Measurements from ENCODE around the gene COL6A5. TPM values are rescaled to one million over a fixed set of nuclear protein-coding genes. Genes with fewer than 3 reads are reported as not detected.

Gene COL6A5
- total and polyA plus RNA-seq, 10 of the 15 experiments (the other 5 are each of a cell fraction or from before 2014, with no cell fraction given), result 0.04 to 0.11 TPM; not detected in 8

GRCh38 chr3:130395331-130395730 lies 49.9 kb downstream of the COL6A5 start:
- FAIRE-seq (no peak), DNase-seq (ENCODE audit: low read depth, low spot score) (no peak), ATAC-seq (no peak)
- CTCF ChIA-PET, result no interaction called here
- H3K4me1 ChIP-seq (ENCODE audit: control insufficient read depth, insufficient read depth, low read length), result no peaks in the 10 kb centered on the region
- BruUV-seq (replicated peaks), result no TSS peak
- no peak overlapping the region for H3K4me3 ChIP-seq
- in situ Hi-C loops (cut with MboI) (no loop called here), intact Hi-C loops (cut with micrococcal nuclease; ENCODE audit: unreplicated experiment) (no loop called here)
- no peak overlapping the region for H3K9ac ChIP-seq (ENCODE audit: control insufficient read depth, insufficient read depth, low read length)
- RAD21 ChIA-PET (ENCODE audit: unreplicated experiment), result no interaction called here
- no peak overlapping the region for H3K4me2 ChIP-seq (ENCODE audit: control insufficient read depth, insufficient read depth)
- POLR2A ChIA-PET, result no interaction called here
- TF ChIP-seq SREBF1 (IDR thresholded peaks at IDR 0.05; ENCODE audit: low read length), result no peak
- TF ChIP-seq SMC3 (IDR thresholded peaks at IDR 0.05; ENCODE audit: borderline replicate concordance, low read length), result no peak
- TF ChIP-seq KDM1A (IDR thresholded peaks at IDR 0.05; ENCODE audit: borderline replicate concordance), result no peak
- no peak for TF ChIP-seq JUNB (IDR thresholded peaks at IDR 0.05)
- no peak for TF ChIP-seq MEF2B (IDR thresholded peaks at IDR 0.05; ENCODE audit: partially characterized antibody, poor library complexity, severe bottlenecking)
- TF ChIP-seq BHLHE40 (IDR thresholded peaks at IDR 0.05; ENCODE audit: borderline replicate concordance in 1 of 2, low read depth in 2 of 2, low read length in 1 of 2), result no peak
- no peak for TF ChIP-seq RELB (IDR thresholded peaks at IDR 0.05; ENCODE audit: low read depth)
- H3K27ac ChIP-seq (ENCODE audit: control insufficient read depth, insufficient read depth), result no peak overlapping the region
- no peak overlapping the region for H2AFZ ChIP-seq (ENCODE audit: control insufficient read depth, low read depth, low read length)
- H3K9me3 ChIP-seq (replicated peaks; ENCODE audit: control insufficient read depth, insufficient read depth, low read length), result no peaks in the 10 kb centered on the region
- WGBS (ENCODE audit: insufficient coverage, insufficient replicate concordance, low lambda C conversion rate, missing lambda C conversion rate), result 37% methylated on average over 2 of the region's 2 CpGs
- no peaks in the 10 kb centered on the region for H3K79me2 ChIP-seq (ENCODE audit: control insufficient read depth, insufficient read depth, low read length)
- no peaks in the 10 kb centered on the region for H3K27me3 ChIP-seq (replicated peaks in 1 of 2; ENCODE audit: control insufficient read depth in 2 of 2, insufficient read depth in 2 of 2, low read length in 1 of 2)
- no peaks in the 10 kb centered on the region for H4K20me1 ChIP-seq (ENCODE audit: control insufficient read depth, insufficient read depth)
- SMC1A ChIA-PET (ENCODE audit: uncharacterized antibody, unreplicated experiment), result no interaction called here
- no peaks in the 10 kb centered on the region for H3K36me3 ChIP-seq (ENCODE audit: control insufficient read depth in 2 of 2, insufficient read depth in 2 of 2, low read length in 1 of 2)

GRCh38 chr3:130395916-130396315 lies 50.4 kb downstream of the COL6A5 start:
- H3K36me3 ChIP-seq (ENCODE audit: control insufficient read depth in 2 of 2, insufficient read depth in 2 of 2, low read length in 1 of 2), result no peaks in the 10 kb centered on the region
- ATAC-seq, result no peak
- H3K4me2 ChIP-seq (ENCODE audit: control insufficient read depth, insufficient read depth), result no peak overlapping the region
- FAIRE-seq, result no peak
- BruUV-seq (replicated peaks), result no TSS peak
- no peak overlapping the region for H2AFZ ChIP-seq (ENCODE audit: control insufficient read depth, low read depth, low read length)
- in situ Hi-C loops (cut with MboI), result no loop called here
- DNase-seq (ENCODE audit: low read depth, low spot score), result no peak
- no peaks in the 10 kb centered on the region for H3K4me1 ChIP-seq (ENCODE audit: control insufficient read depth, insufficient read depth, low read length)
- no peaks in the 10 kb centered on the region for H3K9me3 ChIP-seq (replicated peaks; ENCODE audit: control insufficient read depth, insufficient read depth, low read length)
- no peak overlapping the region for H3K27ac ChIP-seq (ENCODE audit: control insufficient read depth, insufficient read depth)
- ChIA-PET SMC1A (ENCODE audit: uncharacterized antibody, unreplicated experiment) (no interaction called here), POLR2A (no interaction called here), RAD21 (ENCODE audit: unreplicated experiment) (no interaction called here), CTCF (no interaction called here)
- no peak overlapping the region for H3K9ac ChIP-seq (ENCODE audit: control insufficient read depth, insufficient read depth, low read length)
- no peaks in the 10 kb centered on the region for H3K79me2 ChIP-seq (ENCODE audit: control insufficient read depth, insufficient read depth, low read length)
- no peaks in the 10 kb centered on the region for H4K20me1 ChIP-seq (ENCODE audit: control insufficient read depth, insufficient read depth)
- H3K4me3 ChIP-seq, result no peak overlapping the region
- intact Hi-C loops (cut with micrococcal nuclease; ENCODE audit: unreplicated experiment), result no loop called here
- H3K27me3 ChIP-seq (replicated peaks in 1 of 2; ENCODE audit: control insufficient read depth in 2 of 2, insufficient read depth in 2 of 2, low read length in 1 of 2), result no peaks in the 10 kb centered on the region
- 29% methylated on average over 2 of the region's 2 CpGs for WGBS (ENCODE audit: insufficient coverage, insufficient replicate concordance, low lambda C conversion rate, missing lambda C conversion rate)
- no peak for TF ChIP-seq CHD1 (IDR thresholded peaks at IDR 0.05; ENCODE audit: low read depth, low read length)
- no peak for TF ChIP-seq BCL11A (IDR thresholded peaks at IDR 0.05; ENCODE audit: low read depth, low read length)
- no peak for TF ChIP-seq HDAC6 (IDR thresholded peaks at IDR 0.05; ENCODE audit: unreplicated experiment)
- no peak for TF ChIP-seq ZNF687 (IDR thresholded peaks at IDR 0.05)
- TF ChIP-seq TCF7 (IDR thresholded peaks at IDR 0.05; ENCODE audit: borderline replicate concordance), result no peak
- no peak for TF ChIP-seq SIX5 (IDR thresholded peaks at IDR 0.05; ENCODE audit: low read depth, low read length, severe bottlenecking)
- TF ChIP-seq RB1 (IDR thresholded peaks at IDR 0.05; ENCODE audit: borderline replicate concordance), result no peak
- no peak for TF ChIP-seq ATF7 (IDR thresholded peaks at IDR 0.05; ENCODE audit: low read depth)

Data from GM12878 (cell line).